H9 (cell line): ENCODE data around the gene CERS6. TPM values are rescaled to one million over a fixed set of nuclear protein-coding genes. Genes with fewer than 3 reads are reported as not detected.

Source experiments
- DNase-seq: peaks from one replicate; pipeline ENCODE4 v3.0.0-alpha.2; 2017
- H2AFZ ChIP-seq: one replicate; pipeline ENCODE4 v1.6.1; 2013; ENCODE audit warnings: mild to moderate bottlenecking, low read length, control low read depth, moderate library complexity
- H2AK5ac ChIP-seq: 2 replicates; pipeline ENCODE4 v1.6.1; 2013; ENCODE audit warnings: low read length, control low read depth, mixed read lengths; ENCODE audit not compliant: insufficient read length
- H2BK120ac ChIP-seq: one replicate; pipeline ENCODE4 v1.6.1; 2013; ENCODE audit warnings: low read depth, mild to moderate bottlenecking, low read length, control low read depth, inconsistent platforms; ENCODE audit not compliant: poor library complexity, severe bottlenecking
- H2BK12ac ChIP-seq: 2 replicates; pipeline ENCODE4 v1.6.1; 2013; ENCODE audit warnings: low read length, control low read depth, mixed read lengths, low read depth; ENCODE audit not compliant: insufficient read length
- H2BK15ac ChIP-seq: 2 replicates; pipeline ENCODE4 v1.6.1; 2013; ENCODE audit warnings: low read depth, low read length, control low read depth
- H2BK20ac ChIP-seq: one replicate; pipeline ENCODE4 v1.6.1; 2013; ENCODE audit warnings: low read depth, mild to moderate bottlenecking, low read length, control low read depth, inconsistent platforms; ENCODE audit not compliant: poor library complexity, severe bottlenecking
- H2BK5ac ChIP-seq: 2 replicates; pipeline ENCODE4 v1.6.1; 2013; ENCODE audit warnings: low read length, control low read depth, mixed read lengths; ENCODE audit not compliant: insufficient read length
- H3K14ac ChIP-seq: 2 replicates; pipeline ENCODE4 v1.6.1; 2013; ENCODE audit warnings: low read length, control low read depth; ENCODE audit not compliant: insufficient read depth
- H3K18ac ChIP-seq: 2 replicates; pipeline ENCODE4 v1.6.1; 2013; ENCODE audit warnings: low read depth, mild to moderate bottlenecking, mixed read lengths, low read length, control low read depth; ENCODE audit not compliant: insufficient read length
- H3K23ac ChIP-seq: 2 replicates; pipeline ENCODE4 v1.6.1; 2013; ENCODE audit warnings: low read length, control low read depth, mixed read lengths, low read depth; ENCODE audit not compliant: insufficient read length
- H3K23me2 ChIP-seq: 2 replicates; pipeline ENCODE4 v1.6.1; 2013; ENCODE audit warnings: low read depth, mild to moderate bottlenecking, mixed read lengths, low read length, control low read depth; ENCODE audit not compliant: insufficient read length, poor library complexity, severe bottlenecking
- H3K27ac ChIP-seq: 2 replicates; pipeline ENCODE4 v1.5.1; 2013; ENCODE audit warnings: low read length, control low read depth, mixed read lengths, low read depth; ENCODE audit not compliant: insufficient read length
- H3K27me3 ChIP-seq: 2 replicates; pipeline ENCODE4 v1.6.1; 2013; ENCODE audit warnings: low read length, control low read depth, inconsistent platforms; ENCODE audit not compliant: insufficient read depth
- H3K4ac ChIP-seq: 2 replicates; pipeline ENCODE4 v1.6.1; 2013; ENCODE audit warnings: low read depth, mild to moderate bottlenecking, control low read depth, inconsistent platforms, low read length, moderate library complexity
- H3K4me1 ChIP-seq: 2 replicates; pipeline ENCODE4 v1.6.1; 2013; ENCODE audit warnings: low read length, control low read depth, inconsistent platforms; ENCODE audit not compliant: insufficient read depth
- H3K4me2 ChIP-seq: 2 replicates; pipeline ENCODE4 v1.6.1; 2013; ENCODE audit warnings: low read length, control low read depth, mixed read lengths; ENCODE audit not compliant: insufficient read length, insufficient read depth
- H3K56ac ChIP-seq: 2 replicates; pipeline ENCODE4 v1.6.1; 2013; ENCODE audit warnings: low read depth, mild to moderate bottlenecking, mixed read lengths, low read length, control low read depth; ENCODE audit not compliant: insufficient read length
- H3K79me1 ChIP-seq: 2 replicates; pipeline ENCODE4 v1.6.1; 2013; ENCODE audit warnings: low read depth, mild to moderate bottlenecking, moderate library complexity, low read length, control low read depth, inconsistent platforms; ENCODE audit not compliant: insufficient read depth, poor library complexity, severe bottlenecking
- H3K79me2 ChIP-seq: 2 replicates; pipeline ENCODE4 v1.6.1; 2013; ENCODE audit warnings: low read length, control low read depth, inconsistent platforms; ENCODE audit not compliant: insufficient read depth
- H3K9ac ChIP-seq: 2 replicates; pipeline ENCODE4 v1.6.1; 2013; ENCODE audit warnings: low read length, control low read depth, mixed read lengths; ENCODE audit not compliant: insufficient read length; ENCODE audit errors: extremely low read depth
- H3K9me3 ChIP-seq: one replicate; pipeline ENCODE4 v1.6.1; 2013; ENCODE audit warnings: low read depth, low read length, inconsistent platforms; ENCODE audit not compliant: control insufficient read depth
- H3T11ph ChIP-seq: one replicate; pipeline ENCODE4 v1.6.1; 2013; ENCODE audit warnings: mild to moderate bottlenecking, low read length, control low read depth, inconsistent platforms
- H4K20me1 ChIP-seq: one replicate; pipeline ENCODE4 v1.6.1; 2013; ENCODE audit not compliant: control insufficient read depth, insufficient read length, insufficient read depth
- H4K5ac ChIP-seq: 2 replicates; pipeline ENCODE4 v1.6.1; 2013; ENCODE audit warnings: low read depth, mild to moderate bottlenecking, mixed read lengths, low read length, control low read depth; ENCODE audit not compliant: insufficient read length
- H4K8ac ChIP-seq: replicated peaks from 2 replicates; pipeline ENCODE4 v1.6.1; 2013; ENCODE audit warnings: low read length, control low read depth, mixed read lengths, low read depth; ENCODE audit not compliant: insufficient read length
- H4K91ac ChIP-seq: 2 replicates; pipeline ENCODE4 v1.6.1; 2013; ENCODE audit warnings: low read depth, mild to moderate bottlenecking, moderate library complexity, mixed read lengths, low read length, control low read depth; ENCODE audit not compliant: insufficient read length
- H3K27ac Mint-ChIP-seq, 3 experiments: 2 replicates in 2 of 3; 3 replicates in 1 of 3; pipeline ENCODE4 v1.8.0; 2020 to 2021; ENCODE audit warnings: mixed read lengths in 3 of 3, mild to moderate bottlenecking in 1 of 3, moderate library complexity in 1 of 3
- H3K27me3 Mint-ChIP-seq: 2 replicates; pipeline ENCODE4 v1.8.0; 2021; ENCODE audit warnings: low read depth, mild to moderate bottlenecking, moderate library complexity, mixed read lengths
- H3K36me3 Mint-ChIP-seq, 3 experiments: 2 replicates in 2 of 3; 3 replicates in 1 of 3; pipeline ENCODE4 v1.8.0; 2020 to 2021; ENCODE audit warnings: low read depth in 3 of 3, mixed read lengths in 3 of 3; ENCODE audit not compliant: insufficient read depth in 1 of 3
- H3K4me1 Mint-ChIP-seq, 2 experiments: 2 replicates each; pipeline ENCODE4 v1.8.0; 2020; ENCODE audit warnings: mixed read lengths in 2 of 2
- H3K4me3 Mint-ChIP-seq, 2 experiments: 2 replicates in 1 of 2; 3 replicates in 1 of 2; pipeline ENCODE4 v1.8.0; 2020 to 2021; ENCODE audit warnings: mild to moderate bottlenecking in 2 of 2, mixed read lengths in 2 of 2, moderate library complexity in 1 of 2
- H3K9me3 Mint-ChIP-seq, 2 experiments: 2 replicates in 1 of 2; 3 replicates in 1 of 2; pipeline ENCODE4 v1.8.0; 2020; ENCODE audit warnings: mild to moderate bottlenecking in 2 of 2, mixed read lengths in 2 of 2, moderate library complexity in 1 of 2
- CTCF ChIP-seq: fragments of 200-600 bp; sonication (generic); conservative IDR thresholded peaks from 3 replicates; pipeline ENCODE4 v1.8.0; 2021; ENCODE audit warnings: antibody characterized with exemption, mild to moderate bottlenecking
- WGBS: extraction: QIAGEN DNeasy Blood & Tissue Kit; methylation state at CpG from one replicate; pipeline ENCODE4 v1.1.7; 2013; ENCODE audit warnings: missing lambda C conversion rate, low lambda C conversion rate, mixed read lengths; ENCODE audit not compliant: insufficient read length; ENCODE audit errors: extremely low coverage; 5-methylcytosine and 5-hydroxymethylcytosine counted together
- total RNA-seq: library from RNA; stranded (reverse); gene quantifications from 2 replicates; pipeline ENCODE4 v1.2.1, GENCODE V29; 2021

CERS6 gene
- total RNA-seq, 1 experiment from 2014 or later, result 17.7 TPM

GRCh38 chr2:168478206-168478605 is 22.1 kb downstream of the CERS6 start:
- no peak overlapping the region for H3K27ac ChIP-seq

More at GRCh38 chr2:168478206-168478605, 22.1 kb downstream of the CERS6 start:
- peaks cover 3% of the 10 kb centered on the region; the same call in 1 of the 2 replicates for H3K79me2 ChIP-seq
- H2AFZ ChIP-seq, result no peak overlapping the region
- no peak for DNase-seq
- H3K36me3 Mint-ChIP-seq, result no peaks in the 10 kb centered on the region
- H3K23me2 ChIP-seq, result no peaks in the 10 kb centered on the region
- no peak overlapping the region for H4K8ac ChIP-seq
- whole genome bisulfite sequencing, result no CpG with 5 or more reads among the region's 1 CpG
- no peak overlapping the region for H2BK120ac ChIP-seq
- H3K4ac ChIP-seq, result no peak overlapping the region
- TF ChIP-seq CTCF, result no peak
- H3K4me2 ChIP-seq, result no peak overlapping the region
- no peak overlapping the region for H2BK20ac ChIP-seq
- no peak overlapping the region for H2BK15ac ChIP-seq
- no peak overlapping the region for H3K18ac ChIP-seq
- H3T11ph ChIP-seq, result no peak overlapping the region
- no peak overlapping the region for H2BK5ac ChIP-seq
- no peak overlapping the region for H4K5ac ChIP-seq
- no peak overlapping the region for H3K4me3 Mint-ChIP-seq
- H2AK5ac ChIP-seq, result no peak overlapping the region
- H3K9me3 ChIP-seq, result no peaks in the 10 kb centered on the region
- H3K23ac ChIP-seq, result no peak overlapping the region
- no peak overlapping the region for H3K14ac ChIP-seq
- no peaks in the 10 kb centered on the region for H3K27me3 Mint-ChIP-seq
- no peak overlapping the region; a peak in 2 of 7 replicates for H3K27ac Mint-ChIP-seq
- H3K9ac ChIP-seq, result no peak overlapping the region
- H3K79me1 ChIP-seq, result peaks cover 3% of the 10 kb centered on the region
- no peaks in the 10 kb centered on the region for H4K20me1 ChIP-seq
- H3K4me1 Mint-ChIP-seq, result peaks cover 30 to 42% of the 10 kb centered on the region in 2 experiments
- no peaks in the 10 kb centered on the region for H3K9me3 Mint-ChIP-seq
- peaks cover 3% of the 10 kb centered on the region; the same call in 1 of the 2 replicates for H3K4me1 ChIP-seq
- H4K91ac ChIP-seq, result no peak overlapping the region
- no peaks in the 10 kb centered on the region for H3K27me3 ChIP-seq
- no peak overlapping the region for H3K56ac ChIP-seq
- H2BK12ac ChIP-seq, result no peak overlapping the region
